ENCODE measurements around the gene CHCHD1.

- no peak for TF ChIP-seq EZH2 (IDR thresholded peaks at IDR 0.05; ENCODE audit: borderline replicate concordance, low read depth, low read length, severe bottlenecking)
- TF ChIP-seq CTCF (IDR thresholded peaks at IDR 0.05; ENCODE audit: extremely low read depth in 1 of 2, insufficient read depth in 1 of 2, low read depth in 1 of 2, low read length in 2 of 2) = no peak
- TF ChIP-seq MAX (IDR thresholded peaks at IDR 0.05; ENCODE audit: insufficient read depth, insufficient read length) = no peak
- no peak for TF ChIP-seq POLR2A (IDR thresholded peaks at IDR 0.05; ENCODE audit: low read depth, low read length)
- no peak for TF ChIP-seq POLR2AphosphoS5 (IDR thresholded peaks at IDR 0.05; ENCODE audit: insufficient read depth, low read depth, low read length)
- no peak for TF ChIP-seq JUN (IDR thresholded peaks at IDR 0.05; ENCODE audit: borderline replicate concordance, insufficient read depth, insufficient read length, low read depth)
- TF ChIP-seq MYC (IDR thresholded peaks at IDR 0.05; ENCODE audit: low read depth, low read length) = no peak
Observed at GRCh38 chr10:73815719-73816030, 33.8 kb downstream of the CHCHD1 start.
